Right renal cortex interstitium (tissue), 3 donors: Measurements from ENCODE around the gene SYNC. TPM values are rescaled to one million over a fixed set of nuclear protein-coding genes. Genes with fewer than 3 reads are reported as not detected.
"Not testable (repeated sequence)": the region's sequence is repeated elsewhere in the genome, so short reads cannot be mapped to it uniquely, and the experiment has no call there.

ENCODE experiments used
- DNase-seq, 3 donors: peaks; one replicate each; pipeline ENCODE4 v3.0.0-alpha.2; 2013; ENCODE audit warnings: low read depth in 3 of 3, low spot score in 2 of 3
- polyA plus RNA-seq, 3 donors: library from polyadenylated mRNA; unstranded; fragments of 120-200 nt; gene quantifications; one replicate each; pipeline ENCODE4 v1.2.1, GENCODE V29; 2013; ENCODE audit not compliant: insufficient read length in 3 of 3

SYNC gene
- polyA plus RNA-seq, 3 donors, result 0.97 to 1.9 (median 1.3) TPM

GRCh38 chr1:32725615-32725982, 23.0 kb upstream of the SYNC start:
- no peak for DNase-seq

DNA sequence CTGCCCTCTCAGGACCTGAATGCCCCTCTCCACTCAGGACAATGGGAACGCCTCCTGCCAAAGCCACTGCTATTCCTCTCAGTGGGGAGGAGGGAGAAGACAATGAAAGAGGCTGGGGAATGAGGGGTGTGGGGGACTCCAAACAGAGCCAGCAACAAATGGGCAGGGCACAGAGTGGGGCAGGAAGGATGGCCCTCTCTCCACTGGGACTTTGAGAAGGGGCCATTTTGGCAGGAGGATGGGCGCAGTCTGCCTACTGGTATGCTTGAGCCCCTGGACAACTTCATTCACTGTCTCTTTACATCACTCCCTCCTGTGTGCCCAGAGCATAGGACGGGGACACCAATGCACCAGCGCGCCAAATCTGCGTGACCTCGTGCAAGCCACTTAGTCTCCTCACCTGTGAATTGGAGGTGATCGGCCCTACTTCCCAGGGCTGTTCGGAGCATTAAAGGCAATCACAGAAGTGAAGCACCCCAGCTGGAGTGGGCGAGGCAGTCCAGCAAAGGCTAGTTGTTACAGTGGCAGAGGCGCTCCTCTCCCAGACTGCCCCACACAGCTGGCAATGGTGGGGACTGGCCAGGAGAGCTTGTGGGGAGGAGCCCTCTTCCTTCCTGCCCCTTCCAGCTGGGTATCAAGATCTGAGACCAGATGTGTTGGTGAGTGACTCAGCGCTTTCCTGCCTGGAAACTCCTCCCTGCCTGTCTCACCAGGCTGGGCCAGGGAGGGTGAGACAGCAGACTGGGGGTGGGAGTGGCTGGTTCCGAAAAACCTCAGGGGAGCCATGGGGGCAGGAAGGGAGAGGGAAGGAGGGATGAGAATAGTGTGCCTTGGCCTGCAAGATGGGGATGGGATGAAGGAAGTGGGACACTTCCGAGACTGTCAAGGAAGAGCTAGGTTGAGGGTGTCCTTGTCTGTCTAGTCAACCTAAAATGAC, 22.4 kb upstream of the SYNC start:
- DNase-seq, result no peak

GRCh38 chr1:32719681-32720275, 17.2 kb upstream of the SYNC start:
- DNase-seq, result no peak

- no peak for DNase-seq
Measured at GRCh38 chr1:32718527-32718926, 16.0 kb upstream of the SYNC start.

DNA sequence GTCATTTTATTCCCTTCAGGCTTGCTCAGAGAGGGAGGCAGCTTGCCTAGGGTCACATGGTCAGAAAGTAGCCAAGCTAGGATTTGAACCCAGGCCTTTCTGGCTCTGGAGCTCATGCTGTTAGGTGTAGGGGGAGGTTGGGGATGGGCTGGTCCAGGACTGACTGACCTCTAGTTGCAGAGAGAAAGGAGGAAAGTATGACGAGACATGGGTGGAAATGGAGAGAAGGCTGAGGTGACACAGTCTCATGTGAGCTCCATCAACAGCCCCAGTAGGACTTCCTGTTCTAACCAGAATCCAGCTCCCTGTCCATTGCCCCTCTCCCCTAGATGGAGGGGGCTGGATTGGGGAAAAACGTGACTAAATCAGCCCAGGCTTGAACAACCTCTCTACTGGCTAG, 15.5 kb upstream of the SYNC start:
- DNase-seq, result no peak

- DNase-seq, result no peak
Measured at GRCh38 chr1:32717503-32717902, 14.9 kb upstream of the SYNC start.

DNA sequence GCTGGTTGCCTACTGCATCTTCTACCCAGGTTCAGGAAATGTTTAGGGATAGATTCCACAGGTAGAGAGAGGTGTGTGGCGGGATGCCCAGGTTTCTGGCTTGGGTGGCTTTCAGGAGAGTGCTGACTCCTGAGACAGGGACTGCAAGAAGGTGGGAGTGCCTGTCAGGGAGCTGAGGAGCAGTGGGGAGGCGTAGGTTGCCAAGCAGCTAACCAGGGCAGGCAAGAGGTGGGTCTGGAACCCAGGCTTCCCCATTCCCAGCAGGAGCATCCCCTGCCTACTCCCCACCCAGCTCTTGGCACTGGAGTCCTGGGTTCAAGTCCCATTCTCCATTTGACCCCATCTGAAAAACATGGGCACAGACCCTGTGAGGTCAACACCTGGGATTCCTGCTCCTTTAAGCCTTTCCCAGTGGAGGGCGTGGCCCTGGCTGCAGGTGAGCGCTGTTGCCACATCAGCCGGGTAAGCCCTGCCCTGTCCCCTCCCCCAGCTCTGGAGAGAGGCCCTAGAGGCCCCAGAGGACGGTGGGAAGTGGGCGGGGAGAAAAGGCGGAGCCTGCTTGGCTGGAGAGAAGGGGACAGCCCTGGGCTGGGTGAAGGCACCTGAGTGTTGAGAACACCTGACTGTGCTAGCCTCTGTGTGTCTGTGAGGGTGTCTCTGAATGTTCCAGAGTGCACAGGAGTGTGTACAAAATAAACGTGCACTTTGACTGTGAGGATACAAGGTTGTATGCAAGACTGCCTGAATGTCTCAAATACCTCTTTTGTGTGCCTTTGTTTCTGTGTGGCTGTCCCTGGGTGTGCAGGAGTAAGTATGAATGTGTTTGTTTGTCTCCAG, 14.0 kb upstream of the SYNC start:
- DNase-seq, result peak; percentile 63 to 85 (median 71)

DNA sequence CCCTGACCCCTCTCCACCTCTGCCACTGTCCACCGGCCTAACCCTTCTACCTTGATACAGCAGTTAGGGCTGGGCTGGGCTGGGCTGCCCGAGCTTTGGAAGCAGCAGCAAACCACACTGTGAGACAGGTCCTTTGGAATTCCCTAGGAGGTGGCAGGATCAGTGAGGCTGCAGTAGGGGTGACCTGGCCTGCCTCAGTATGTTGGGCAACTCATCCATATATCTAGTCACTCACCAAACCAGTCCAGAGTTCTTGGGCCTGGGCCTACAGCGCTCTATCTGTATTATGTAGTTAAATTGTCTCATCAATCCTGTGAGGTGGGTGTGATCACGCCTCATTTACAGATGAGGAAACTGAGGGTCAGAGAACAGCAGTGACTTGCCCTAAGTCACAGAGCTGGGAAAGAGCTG, 13.3 kb upstream of the SYNC start:
- DNase-seq, result no peak

- DNase-seq, result no peak
Measured at GRCh38 chr1:32714277-32714676, 11.7 kb upstream of the SYNC start.

- DNase-seq, result no peak
Measured at GRCh38 chr1:32713081-32713480, 10.5 kb upstream of the SYNC start.

GRCh38 chr1:32711221-32711620, 8.7 kb upstream of the SYNC start:
- DNase-seq, result not testable (repeated sequence)

GRCh38 chr1:32709476-32709875, 6.9 kb upstream of the SYNC start:
- DNase-seq, result no peak

DNA sequence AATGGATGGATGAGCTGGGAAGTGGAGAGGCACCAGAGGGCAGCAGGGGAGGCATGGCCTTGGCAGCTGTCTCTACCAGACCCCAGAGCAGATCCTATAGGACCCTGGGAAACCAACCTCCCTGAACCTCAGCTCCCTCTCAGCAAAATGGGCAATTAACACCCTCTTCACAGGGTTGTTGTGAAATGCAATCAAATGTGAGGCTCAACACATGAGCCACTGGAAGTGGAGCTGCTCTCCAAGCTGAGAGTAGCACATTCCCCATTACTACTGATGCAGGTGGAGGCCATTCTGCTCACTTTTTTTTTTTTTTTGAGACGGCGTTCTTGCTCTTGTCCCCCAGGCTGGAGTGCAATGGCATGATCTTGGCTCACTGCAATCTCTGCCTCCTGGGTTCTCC, 6.5 kb upstream of the SYNC start:
- no peak for DNase-seq

- DNase-seq, result no peak
Measured at GRCh38 chr1:32706491-32706890, 3.9 kb upstream of the SYNC start.

DNA sequence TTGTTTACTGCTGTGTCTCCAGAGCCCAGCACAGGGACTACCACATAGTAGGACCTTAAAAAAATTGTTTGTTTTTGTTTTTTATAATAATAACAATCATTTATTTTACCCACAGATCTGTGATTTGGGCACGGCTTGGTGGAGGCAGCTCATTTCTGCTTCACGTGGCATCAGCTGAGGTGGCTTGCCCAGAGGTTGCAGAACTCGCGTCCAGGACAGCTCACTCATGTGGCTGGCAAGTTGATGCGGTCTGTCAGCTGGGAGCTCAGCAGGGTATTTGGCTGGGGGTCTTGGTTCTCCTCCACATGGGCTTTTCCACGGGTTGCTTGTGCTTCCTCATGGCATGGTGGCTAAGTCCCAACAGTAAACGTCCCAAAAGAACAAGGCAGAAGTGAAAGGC, 2.9 kb upstream of the SYNC start:
- no peak for DNase-seq

DNA sequence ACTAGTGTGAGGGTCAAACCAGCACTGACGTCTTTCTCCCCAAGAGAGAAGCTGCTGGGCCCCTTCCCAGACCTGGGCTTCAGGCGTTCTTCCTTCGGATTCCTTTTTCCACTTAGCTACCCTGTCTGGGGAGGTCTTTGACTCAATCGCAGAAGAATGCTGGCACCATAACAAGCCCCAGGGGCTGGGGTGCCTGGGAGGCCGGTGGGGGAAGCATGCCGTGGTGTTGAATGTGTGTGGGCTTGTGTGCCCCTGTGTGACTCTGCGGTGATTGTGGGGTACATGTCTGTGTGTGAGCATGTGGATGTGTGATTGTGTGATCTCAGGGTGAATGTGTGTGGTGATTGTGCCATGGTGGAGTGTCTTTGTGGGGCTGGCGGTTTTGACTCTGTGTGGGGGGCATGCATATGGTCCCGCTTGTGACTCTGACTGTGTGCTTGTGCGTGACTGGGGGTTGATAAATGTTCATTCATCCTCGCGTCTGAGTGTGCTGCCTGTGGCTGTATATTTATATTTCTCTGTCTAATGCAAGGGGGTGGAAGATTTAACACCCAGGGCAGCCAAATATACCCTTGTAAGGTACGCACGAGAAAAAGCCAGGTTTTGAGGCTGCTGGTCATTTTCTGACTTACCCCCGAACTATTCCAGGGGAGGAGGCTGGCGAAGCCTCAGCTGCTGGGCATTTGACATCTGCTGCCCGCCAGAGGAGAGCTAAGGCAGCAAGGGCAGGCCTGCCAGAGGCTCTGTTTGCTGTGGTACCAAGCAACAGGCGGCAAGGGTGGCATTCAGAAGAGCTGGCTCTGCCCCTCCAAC, 1.1 kb upstream of the SYNC start:
- DNase-seq, result no peak

DNA sequence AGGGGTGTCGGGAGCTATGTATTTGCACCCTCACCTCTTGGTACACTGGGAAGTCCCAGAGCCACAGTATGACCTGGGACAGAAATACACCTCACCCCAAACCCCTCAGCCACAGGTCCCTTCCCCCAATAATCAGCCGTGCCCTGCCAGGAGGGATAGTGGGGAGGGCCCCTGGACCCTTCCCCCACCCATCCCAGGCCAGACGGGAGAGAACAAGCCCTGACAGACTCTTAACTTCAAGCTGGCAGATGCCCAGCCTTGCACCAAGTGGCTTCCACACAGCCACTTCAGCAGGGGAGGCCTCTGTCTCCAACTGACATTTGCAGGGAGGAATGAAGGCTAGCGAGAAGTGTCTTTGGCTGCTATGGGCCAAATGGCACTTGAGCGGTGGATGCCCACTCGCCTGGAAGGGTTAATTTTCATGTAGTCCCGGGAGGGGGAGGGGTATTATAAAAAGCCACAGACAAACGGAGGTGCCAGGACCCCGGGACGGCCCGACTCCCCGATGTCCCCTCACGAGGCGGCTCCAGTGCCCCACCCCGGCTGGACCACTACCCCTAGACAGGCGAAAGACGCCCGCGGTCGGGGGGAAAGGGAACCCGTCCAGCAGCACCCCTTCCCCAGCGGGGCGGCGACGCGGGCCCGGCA, 495 bp downstream of the SYNC start:
- DNase-seq, result no peak

GRCh38 chr1:32701421-32701911, 1.1 kb downstream of the SYNC start:
- DNase-seq, result no peak

- DNase-seq, result not testable (repeated sequence)
Measured at GRCh38 chr1:32696996-32697395, 5.6 kb downstream of the SYNC start.

GRCh38 chr1:32696041-32696440, 6.5 kb downstream of the SYNC start:
- no peak for DNase-seq
